ENCODE data around the gene EEIG1.

The EEIG1 gene

DNA sequence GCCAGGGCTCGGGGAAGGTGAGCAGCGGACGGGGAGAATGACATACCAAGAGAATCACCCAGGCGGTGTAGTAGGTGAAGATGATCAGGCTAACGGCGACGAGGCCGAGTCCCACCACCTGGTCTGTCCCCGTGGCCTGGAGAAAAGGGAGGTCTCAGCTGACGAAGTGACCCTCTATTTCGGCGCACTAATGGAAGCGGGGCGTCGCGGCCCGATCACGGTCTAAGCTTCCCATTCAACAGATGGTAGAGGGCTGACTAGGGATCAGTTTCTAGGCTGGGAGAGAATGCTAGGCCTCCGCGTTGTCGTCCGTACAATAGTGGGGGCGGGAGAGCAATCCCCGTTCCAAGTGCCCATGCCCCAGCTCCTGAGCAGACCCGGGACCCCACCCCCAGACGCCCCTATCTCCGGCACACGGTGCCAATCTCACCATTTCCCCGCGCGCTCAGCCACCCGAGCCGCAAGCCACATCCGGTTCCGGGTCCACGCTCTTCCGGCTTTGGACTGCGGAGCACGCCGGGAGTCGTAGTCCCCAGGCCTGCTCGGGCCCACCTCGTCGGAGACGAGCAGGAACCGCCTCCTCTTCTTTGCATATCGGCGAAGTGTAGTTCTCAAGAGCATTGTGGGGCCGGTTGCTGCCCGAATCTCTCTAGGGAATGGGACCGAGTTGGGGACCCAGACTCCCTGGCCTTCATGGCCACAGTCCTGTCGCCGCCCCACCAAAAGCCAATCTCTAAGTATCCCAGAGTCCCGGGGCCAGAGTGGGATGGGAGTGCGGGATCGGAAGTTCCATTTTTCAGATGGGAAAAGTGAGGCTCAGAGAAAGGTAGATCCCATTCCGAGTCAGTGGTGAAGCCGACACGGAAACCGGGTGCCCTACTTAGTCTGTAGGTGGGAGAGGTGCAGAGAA lies 43.1 kb downstream of the EEIG1 start, which contains the start of gene DPM2:
DPM2 (minus strand) TSS at position 467 of the 910 bp plus-strand sequence; CDS start at position 433, 34 bp downstream.
- DNase-seq, result peak; percentile 64 to 81 (median 75)

DNA sequence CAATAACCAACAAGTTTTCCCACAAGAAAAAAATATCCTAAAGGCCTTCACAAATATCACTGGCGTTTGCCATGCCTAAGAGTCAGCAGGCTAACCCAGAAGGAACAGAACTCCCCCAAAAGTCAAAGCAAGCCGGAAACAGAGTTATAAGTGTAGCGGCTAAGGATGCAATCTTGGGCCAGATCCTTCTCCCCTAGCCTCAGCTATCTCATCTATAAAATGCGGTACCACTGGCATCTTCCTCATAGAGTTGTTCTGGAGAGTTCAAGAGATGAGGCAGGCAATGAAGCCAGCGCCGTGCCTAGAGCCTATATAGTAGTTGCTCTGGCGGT lies 43.8 kb downstream of the EEIG1 start:
- DNase-seq, result no peak

DNA sequence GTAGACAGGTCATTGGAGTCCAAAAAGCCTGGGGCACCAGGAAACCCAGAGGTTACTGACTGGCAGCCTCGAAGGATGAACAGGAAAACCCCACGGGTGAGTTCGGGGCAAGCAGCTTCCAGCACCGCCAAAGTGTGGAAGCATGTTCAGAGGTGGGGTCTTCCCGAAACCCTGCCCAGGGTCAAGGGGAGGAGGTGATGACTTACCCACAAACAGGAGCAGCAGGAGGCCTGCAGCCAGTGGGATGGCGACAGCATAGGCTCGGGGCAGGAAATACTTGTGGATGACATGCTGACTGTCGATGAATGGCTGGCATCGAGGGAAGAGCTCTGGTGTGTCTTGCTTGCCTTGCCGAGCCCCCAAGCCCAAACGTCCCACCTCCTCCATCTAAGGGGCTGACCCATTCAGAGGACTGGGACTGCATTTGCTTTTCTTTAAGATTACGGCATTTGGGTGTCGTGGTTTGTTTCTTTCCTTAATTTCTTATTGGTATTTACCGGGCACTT lies 44.4 kb downstream of the EEIG1 start:
- DNase-seq, result no peak

DNA sequence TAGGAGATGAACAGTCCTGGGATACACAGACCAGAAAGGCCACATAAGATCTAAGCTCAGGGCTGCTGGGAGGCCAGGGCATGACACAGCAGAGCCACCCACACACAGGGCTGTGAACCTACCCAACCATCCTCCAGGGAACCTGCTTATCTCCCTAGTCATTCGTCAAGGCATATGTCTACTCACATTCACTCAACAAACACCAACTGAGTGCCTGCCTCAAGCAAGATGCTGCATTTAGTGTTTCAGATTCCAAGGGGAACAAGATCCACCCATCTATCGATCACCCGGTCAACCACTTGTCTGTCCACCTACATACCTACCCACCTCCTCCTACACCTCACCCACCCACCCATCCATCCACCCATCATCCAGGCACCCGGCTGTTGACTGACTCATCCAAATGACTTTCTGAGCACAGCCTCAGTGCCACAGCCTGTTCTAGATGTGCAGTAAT lies 45.0 kb downstream of the EEIG1 start:
- DNase-seq, result no peak

DNA sequence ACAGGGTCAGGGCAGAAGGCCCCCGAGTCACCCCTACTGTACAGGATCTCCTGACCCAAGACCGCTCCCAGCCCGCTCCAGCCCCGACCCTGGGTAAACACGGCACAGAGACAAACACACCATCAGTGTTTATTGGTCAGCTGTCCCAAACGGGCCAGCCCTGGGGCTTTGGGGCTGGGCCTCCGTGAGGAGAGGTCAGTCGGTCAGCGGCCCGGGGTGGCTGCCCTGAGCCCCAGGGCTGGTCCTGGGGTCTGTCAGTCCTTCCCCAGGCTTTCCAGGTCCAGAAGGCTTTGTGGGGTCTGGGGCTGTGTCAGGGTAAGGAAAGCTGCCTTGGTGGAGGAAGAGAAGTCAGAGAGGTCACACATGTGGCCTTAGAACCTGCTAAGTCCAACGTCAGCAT lies 45.8 kb downstream of the EEIG1 start:
- DNase-seq, result no peak

DNA sequence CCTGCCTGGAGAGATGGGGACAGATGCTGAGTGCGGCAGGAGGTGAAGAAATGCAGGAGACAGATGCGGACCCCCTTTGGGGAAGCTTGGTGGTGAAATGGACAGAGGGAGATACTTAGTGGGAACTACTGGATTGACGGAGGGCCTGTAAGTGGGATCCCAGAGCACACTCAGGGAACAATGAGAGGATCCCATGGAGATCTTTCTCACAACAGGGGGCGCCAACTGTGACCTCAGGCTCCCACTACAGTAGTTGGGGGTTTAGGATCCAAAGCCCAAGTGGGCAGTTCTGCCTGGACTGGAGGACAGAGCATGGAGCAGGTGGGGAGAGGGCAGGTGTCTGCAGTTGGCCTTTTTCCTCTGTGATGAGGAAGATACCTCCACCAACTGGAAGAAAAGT lies 46.5 kb downstream of the EEIG1 start:
- no peak for DNase-seq

DNA sequence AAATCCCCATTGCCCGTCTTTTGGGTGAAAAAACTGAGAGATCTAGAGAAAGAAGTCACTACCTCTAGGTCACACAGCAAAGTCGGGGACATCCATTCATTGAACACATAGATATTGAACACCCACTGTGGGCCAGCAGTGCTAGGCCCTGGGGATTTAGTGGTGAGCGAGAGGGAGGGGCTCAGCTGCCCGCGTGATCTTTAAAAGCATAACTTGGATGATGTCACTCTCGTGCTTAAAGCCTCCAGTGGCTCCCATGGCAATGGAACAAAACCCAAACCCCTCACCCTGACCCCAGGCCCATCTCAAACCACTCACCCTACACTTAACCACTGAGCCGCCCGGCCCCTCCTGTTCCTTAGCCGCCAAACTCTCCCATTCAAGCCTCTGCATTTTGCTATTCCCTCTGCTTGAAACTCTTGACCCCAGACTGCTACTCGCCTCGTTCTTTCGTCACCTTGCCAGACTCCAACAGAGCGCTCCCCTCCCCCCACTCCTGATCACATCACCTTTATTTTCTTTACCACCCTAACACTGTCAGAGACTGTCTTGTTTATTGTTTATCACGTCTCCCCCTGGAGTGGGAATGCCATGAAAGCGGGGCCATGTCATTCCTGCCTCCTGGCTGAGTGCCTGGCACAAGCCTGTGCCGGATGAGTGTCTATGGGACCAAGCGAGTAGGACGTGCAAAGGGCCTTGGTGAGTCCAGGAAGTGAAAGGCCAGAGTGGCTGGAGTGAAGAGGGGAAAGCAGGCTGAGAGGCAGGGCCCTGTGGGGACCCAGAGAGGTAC lies 49.5 kb downstream of the EEIG1 start:
- DNase-seq, result no peak
